Amniotic epithelial cell (primary cell): ENCODE measurements around the gene TMEM258.
A peak's percentile ranks its signal among the peaks of the same experiment; 100 is the strongest.

ENCODE experiments used
- DNase-seq: peaks from one replicate; pipeline ENCODE4 v3.0.0-alpha.2; 2010; ENCODE audit warnings: low read depth

TMEM258 gene

GRCh38 chr11:61775606-61776554 is 16.5 kb downstream of the TMEM258 start:
- DNase-seq, result peak; percentile 60

DNA sequence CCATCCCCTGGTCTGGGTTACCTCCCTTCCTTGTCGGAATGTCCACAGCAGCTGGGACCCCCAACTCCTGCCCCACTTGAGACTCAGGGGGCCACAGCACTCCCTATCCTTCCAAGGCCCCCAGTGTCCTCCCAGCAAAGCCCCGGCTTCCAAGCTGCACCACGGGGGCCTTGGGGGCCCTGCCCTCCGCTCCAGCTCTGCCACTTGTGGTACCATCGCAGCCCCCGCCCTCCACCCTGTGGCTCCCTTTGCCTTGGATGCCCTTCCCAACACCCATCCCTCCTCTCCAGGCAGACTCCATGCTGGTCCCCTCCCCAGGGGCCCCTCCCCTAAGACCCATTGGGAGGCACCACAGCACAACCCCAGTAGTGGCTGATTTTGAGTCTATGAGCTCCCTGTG is 17.3 kb downstream of the TMEM258 start:
- no peak for DNase-seq

DNA sequence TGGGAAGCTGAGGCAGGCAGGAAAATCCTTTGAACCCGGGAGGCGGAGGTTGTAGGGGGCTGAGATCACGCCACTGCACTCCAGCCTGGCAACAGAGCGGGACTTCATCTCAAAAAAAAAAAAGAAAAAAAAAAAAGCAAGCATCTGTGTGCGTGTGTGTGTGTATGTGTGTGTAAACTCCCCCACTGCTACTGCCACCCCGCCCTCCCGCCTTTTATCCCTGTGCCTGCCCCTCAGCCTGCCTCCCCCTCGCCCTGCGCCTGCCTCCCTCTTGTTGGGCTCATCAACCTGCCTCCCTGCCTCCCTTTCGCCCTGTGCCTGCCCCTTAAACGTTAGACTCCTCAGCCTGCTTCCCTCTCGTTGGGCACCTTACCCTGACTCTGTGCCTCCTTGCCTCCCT is 18.0 kb downstream of the TMEM258 start:
- no peak for DNase-seq

DNA sequence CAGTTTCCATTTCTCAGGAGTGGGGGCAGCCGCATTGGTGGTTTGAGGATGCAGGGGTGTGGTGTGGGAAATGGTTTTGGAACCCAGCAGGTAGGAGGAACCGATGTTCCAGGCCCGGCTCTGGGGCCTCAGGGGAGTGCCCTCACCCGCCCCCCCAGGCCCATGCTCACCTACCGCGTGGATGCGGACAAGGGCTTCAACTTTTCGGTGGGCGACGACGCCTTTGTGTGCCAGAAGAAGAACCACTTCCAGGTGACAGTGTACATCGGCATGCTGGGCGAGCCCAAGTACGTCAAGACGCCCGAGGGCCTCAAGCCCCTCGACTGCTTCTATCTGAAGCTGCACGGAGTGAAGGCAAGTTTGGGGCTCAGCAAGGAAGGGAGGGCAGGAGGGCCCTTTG is 18.6 kb downstream of the TMEM258 start:
- DNase-seq, result no peak

DNA sequence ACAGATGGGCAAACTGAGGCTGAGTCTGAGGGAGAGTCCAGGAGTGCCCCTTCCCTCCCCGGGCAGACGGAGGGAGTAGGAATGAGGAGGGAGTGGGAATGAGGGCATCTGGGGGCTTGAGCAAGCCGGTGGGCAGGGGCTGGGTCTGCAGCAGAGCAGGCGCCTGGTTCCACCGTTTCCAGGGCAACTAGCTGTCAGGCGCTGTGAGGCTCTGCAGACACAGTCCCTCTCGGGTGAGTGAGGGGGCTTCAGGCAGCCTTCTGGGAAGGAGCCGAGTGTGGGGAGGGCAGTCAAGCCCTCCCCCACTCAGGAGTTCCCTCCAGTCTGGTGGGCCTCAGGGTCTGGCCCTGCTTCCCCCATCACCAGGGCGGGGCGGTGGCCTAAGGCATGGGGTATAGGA is 19.0 kb downstream of the TMEM258 start:
- peak; percentile 55 for DNase-seq

GRCh38 chr11:61771985-61772455 is 20.4 kb downstream of the TMEM258 start:
- peak; percentile 45 for DNase-seq

DNA sequence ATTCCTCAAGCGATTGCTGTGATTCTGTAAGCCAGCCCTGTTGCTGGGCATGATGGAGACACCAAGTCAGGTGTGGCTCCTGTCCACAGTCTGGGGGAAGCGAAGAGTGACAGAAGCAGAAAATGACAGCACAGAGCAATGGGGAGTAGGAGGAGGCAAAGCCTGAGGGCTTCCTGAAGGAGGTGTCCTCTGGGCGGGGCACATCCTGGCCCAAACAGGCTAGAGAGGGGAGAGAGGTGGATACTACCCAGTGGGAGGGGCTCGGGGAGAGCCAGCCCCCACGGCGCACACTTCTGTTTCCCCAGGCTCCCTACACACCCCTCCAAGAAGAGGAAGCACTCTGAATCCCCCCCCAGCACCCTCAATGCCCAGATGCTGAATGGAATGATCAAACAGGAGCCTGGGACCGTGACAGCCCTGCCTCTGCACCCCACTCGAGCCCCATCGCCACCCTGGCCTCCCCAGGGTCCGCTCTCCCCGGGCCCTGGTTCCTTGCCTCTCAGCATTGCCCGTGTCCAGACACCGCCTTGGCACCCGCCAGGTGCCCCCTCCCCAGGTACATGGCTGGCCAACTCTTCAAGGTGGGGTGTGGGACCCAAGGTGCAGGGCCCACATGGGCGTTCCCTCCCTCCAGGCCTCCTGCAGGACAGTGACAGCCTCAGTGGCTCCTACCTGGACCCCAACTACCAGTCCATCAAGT is 21.1 kb downstream of the TMEM258 start:
- no peak for DNase-seq

- DNase-seq, result no peak
These were observed 22.3 kb downstream of the TMEM258 start for GRCh38 chr11:61769946-61770683.

GRCh38 chr11:61769169-61769920 is 23.1 kb downstream of the TMEM258 start:
- DNase-seq, result peak; percentile 81

DNA sequence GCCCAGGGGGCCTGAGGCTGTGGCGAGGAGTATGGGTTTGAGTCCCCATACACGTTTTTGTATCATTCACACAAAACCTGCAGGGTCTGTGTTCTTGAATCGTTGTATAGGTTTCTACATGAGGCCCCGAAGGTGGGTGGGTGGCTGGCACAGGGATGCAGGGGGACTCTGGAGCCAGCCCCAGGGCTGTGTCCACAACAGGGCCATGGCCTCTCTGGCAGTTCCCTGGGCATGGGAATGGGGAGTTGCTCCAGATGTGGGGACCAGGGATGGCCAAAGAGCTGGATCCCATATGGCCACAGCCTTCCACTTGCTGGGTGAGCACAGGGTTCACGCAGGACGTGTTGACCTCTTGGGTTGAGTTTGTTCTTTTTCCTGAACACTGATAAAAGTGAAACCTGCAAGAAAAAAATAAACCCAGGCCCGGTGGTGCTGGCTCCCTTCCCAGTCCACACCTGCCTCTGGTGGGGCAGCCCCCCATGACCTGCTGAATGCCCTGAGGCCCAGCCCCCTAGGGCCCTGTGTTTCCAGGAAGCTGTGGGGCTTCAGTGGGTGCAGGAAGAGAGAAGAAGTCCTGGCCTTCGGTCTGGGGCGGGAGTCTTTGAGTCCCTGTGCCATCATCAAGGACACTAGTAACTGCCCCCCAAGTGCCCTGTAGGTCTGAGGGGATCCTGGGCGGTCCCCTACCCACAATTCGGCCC is 23.9 kb downstream of the TMEM258 start:
- DNase-seq, result no peak

GRCh38 chr11:61766353-61766841 is 26.0 kb downstream of the TMEM258 start:
- DNase-seq, result peak; percentile 97

GRCh38 chr11:61765550-61766253 is 26.7 kb downstream of the TMEM258 start:
- no peak for DNase-seq

GRCh38 chr11:61764606-61765260 is 27.7 kb downstream of the TMEM258 start:
- peak; percentile 97 for DNase-seq

- DNase-seq, result peak; percentile 49
These were observed 28.3 kb downstream of the TMEM258 start for GRCh38 chr11:61763930-61764605.

DNA sequence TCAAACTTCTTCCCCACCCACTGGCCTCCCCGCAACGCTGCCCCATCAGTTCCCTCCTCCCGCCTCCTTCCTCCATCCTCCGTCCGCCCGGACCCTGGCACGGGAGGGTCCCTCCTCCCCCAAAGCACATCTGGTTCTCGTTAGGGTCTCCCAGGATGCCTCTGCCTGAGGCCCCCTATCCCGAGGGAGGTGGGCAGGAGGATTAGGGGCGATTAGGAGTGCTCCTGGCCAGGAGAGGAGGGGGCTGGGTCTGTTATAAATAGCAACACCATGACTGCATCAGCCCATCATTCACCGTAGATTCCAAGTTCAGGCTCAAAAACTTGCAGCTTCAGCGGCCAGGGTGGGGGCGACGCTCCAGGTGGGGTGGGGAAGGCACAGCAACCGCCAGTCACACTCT is 29.6 kb downstream of the TMEM258 start:
- DNase-seq, result peak; percentile 81

GRCh38 chr11:61762223-61762615 is 30.2 kb downstream of the TMEM258 start:
- no peak for DNase-seq

- DNase-seq, result peak; percentile 34
These were observed 30.8 kb downstream of the TMEM258 start for GRCh38 chr11:61761440-61762222.

DNA sequence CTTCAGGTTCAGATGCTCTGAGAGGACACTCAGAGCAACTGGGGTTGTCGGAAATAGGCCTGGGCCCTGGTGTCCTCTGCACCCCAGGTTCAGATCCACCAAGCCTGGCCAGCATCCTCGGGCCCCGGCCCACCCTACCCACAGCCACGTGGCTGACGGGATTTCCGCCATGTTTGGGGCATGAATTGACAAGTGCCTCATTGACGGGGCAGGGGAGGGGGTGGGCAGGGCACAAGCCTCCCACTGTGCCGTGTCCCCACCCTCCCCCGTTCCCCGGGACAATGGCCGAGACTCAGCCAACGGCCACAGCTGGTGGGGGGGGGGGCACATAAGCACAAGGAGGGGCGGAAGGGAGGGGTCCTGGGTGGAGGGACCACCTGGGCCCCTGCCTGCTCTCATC is 31.5 kb downstream of the TMEM258 start:
- DNase-seq, result no peak
